PC-3 (cell line): ENCODE measurements around the gene NEBL.

ENCODE experiments used
- CTCF ChIP-seq: fragments of 300-600 bp; sonication (generic); conservative IDR thresholded peaks from 2 replicates; pipeline ENCODE4 v1.5.1; 2017; ENCODE audit warnings: antibody characterized with exemption, low read depth, mild to moderate bottlenecking, low read length
- EZH2phosphoT487 ChIP-seq: fragments of 300-600 bp; sonication (generic); IDR thresholded peaks from 2 replicates; pipeline ENCODE4 v1.6.1; 2018; ENCODE audit warnings: mild to moderate bottlenecking, antibody characterized with exemption, low read length, borderline replicate concordance

- peak; percentile 47; the same call in 1 of the 2 replicates for TF ChIP-seq CTCF
- no peak for TF ChIP-seq EZH2phosphoT487
Observed at GRCh38 chr10:20768843-20769242, 128.3 kb downstream of the NEBL start.
